Upper lobe of left lung (tissue), 6 donors: ENCODE data around the gene TMEM201. TPM values are rescaled to one million over a fixed set of nuclear protein-coding genes. Genes with fewer than 3 reads are reported as not detected.

Experiments used
- ATAC-seq, 2 donors: fragments of 200-7000 bp; cut with Tn5 transposase; one replicate each; pipeline ENCODE4 v1.9.1; 2022; ENCODE audit warnings: mild to moderate bottlenecking in 2 of 2, moderate library complexity in 2 of 2; ENCODE audit not compliant: low FRiP score in 2 of 2
- DNase-seq, 2 donors: peaks; one replicate each; pipeline ENCODE4 v3.0.0-alpha.2; 2019 to 2020
- H3K27ac ChIP-seq, 4 donors: fragments of 200-600 bp; sonication (generic); one replicate each; pipeline ENCODE4 v1.5.1; 2016 to 2019
- H3K27me3 ChIP-seq, 4 donors: fragments of 200-600 bp; sonication (generic); one replicate each; pipeline ENCODE4 v1.5.1; 2017 to 2019
- H3K36me3 ChIP-seq, 4 donors: fragments of 200-600 bp; sonication (generic); one replicate each; pipeline ENCODE4 v1.5.1; 2016 to 2019
- H3K4me1 ChIP-seq, 4 donors: fragments of 200-600 bp; sonication (generic); one replicate each; pipeline ENCODE4 v1.5.1; 2018 to 2019
- H3K4me3 ChIP-seq, 4 donors: fragments of 200-600 bp; sonication (generic); one replicate each; pipeline ENCODE4 v1.5.1; 2017 to 2019; ENCODE audit warnings: mild to moderate bottlenecking in 2 of 4, moderate library complexity in 1 of 4
- H3K9me3 ChIP-seq, 4 donors: fragments of 200-600 bp; sonication (generic); one replicate each; pipeline ENCODE4 v1.5.1; 2018 to 2019
- EP300 ChIP-seq, 4 donors: sonication (generic); formaldehyde crosslinking; IDR thresholded peaks; one replicate each; pipeline ENCODE4 v1.5.1; 2017; ENCODE audit warnings: antibody characterized with exemption in 4 of 4, control low read depth in 2 of 4
- POLR2A ChIP-seq, 4 donors: fragments of 450-650 bp; IDR thresholded peaks; one replicate each; pipeline ENCODE4 v1.5.1; 2016 to 2017; ENCODE audit warnings: antibody characterized with exemption in 4 of 4, mild to moderate bottlenecking in 2 of 4
- POLR2AphosphoS5 ChIP-seq, 2 donors: sonication (generic); formaldehyde crosslinking; IDR thresholded peaks; one replicate each; pipeline ENCODE4 v1.5.1; 2017; ENCODE audit warnings: antibody characterized with exemption in 2 of 2
- WGBS, 2 donors: methylation state at CpG; one replicate each; pipeline ENCODE4 v1.1.5; 2017 to 2018; 5-methylcytosine and 5-hydroxymethylcytosine counted together
- total RNA-seq, 6 donors: library from RNA; depleted of rRNA in 4 of 6; stranded (reverse); fragments of >200 nt in 4 of 6; gene quantifications; one replicate each; pipeline versions ENCODE4 v1.1.0 to v1.2.1, GENCODE V29; 2016 to 2021
- TF ChIP-seq, protein P1 (sequence below), 6 experiments: fragments of 450-650 bp in 4 of 6; fragments of 200-600 bp in 2 of 6; sonication (generic) in 2 of 6; IDR thresholded peaks; one replicate each; pipeline ENCODE4 v1.5.1; 2016 to 2019; ENCODE audit warnings: antibody characterized with exemption in 6 of 6
- donor health status: DM: no; HTN: no; CAD: no; lungs with moderate emphysema.
- donor health status: DM: no; HTN: yes; CAD: no; lungs with severe emphysema.

Gene TMEM201
- total RNA-seq, 6 donors from 2014 or later, result 6.2 to 12.0 (median 8.1) TPM

DNA sequence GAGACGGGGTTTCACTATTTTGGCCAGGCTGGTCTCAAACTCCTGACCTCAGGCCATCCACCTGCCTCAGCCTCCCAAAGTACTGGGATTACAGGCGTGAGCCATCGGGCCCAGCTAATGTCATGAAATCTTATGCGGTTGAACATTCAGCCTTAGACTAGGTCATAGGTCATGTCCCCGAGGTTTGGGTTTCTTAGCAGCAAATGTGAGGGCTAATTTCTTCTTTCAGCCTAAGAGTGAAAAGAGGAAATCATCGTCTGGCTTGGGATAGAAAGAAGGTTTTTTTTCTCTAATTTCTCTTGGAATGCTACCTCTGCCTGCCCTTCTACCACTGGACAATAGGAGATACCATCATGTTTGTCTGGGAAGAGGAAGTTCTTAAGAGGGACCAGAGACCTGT, 44.8 kb downstream of the TMEM201 start:
- Histone ChIP-seq H3K4me3 (no peak overlapping the region), H3K27me3 (no peaks in the 10 kb centered on the region), H3K9me3 (no peaks in the 10 kb centered on the region), H3K27ac (no peak overlapping the region), H3K4me1 (peaks cover 0 to 7% (median 3%) of the 10 kb centered on the region in 4 donors), H3K36me3 (no peaks in the 10 kb centered on the region)
- 75 to 81% methylated on average over 6 of the region's 6 CpGs for WGBS, 2 donors
- no peak for TF ChIP-seq POLR2AphosphoS5 (IDR thresholded peaks at IDR 0.05)
- TF ChIP-seq EP300 (IDR thresholded peaks at IDR 0.05), result no peak
- TF ChIP-seq, protein P1, sequence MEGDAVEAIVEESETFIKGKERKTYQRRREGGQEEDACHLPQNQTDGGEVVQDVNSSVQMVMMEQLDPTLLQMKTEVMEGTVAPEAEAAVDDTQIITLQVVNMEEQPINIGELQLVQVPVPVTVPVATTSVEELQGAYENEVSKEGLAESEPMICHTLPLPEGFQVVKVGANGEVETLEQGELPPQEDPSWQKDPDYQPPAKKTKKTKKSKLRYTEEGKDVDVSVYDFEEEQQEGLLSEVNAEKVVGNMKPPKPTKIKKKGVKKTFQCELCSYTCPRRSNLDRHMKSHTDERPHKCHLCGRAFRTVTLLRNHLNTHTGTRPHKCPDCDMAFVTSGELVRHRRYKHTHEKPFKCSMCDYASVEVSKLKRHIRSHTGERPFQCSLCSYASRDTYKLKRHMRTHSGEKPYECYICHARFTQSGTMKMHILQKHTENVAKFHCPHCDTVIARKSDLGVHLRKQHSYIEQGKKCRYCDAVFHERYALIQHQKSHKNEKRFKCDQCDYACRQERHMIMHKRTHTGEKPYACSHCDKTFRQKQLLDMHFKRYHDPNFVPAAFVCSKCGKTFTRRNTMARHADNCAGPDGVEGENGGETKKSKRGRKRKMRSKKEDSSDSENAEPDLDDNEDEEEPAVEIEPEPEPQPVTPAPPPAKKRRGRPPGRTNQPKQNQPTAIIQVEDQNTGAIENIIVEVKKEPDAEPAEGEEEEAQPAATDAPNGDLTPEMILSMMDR (IDR thresholded peaks at IDR 0.05), result no peak
- TF ChIP-seq POLR2A (IDR thresholded peaks at IDR 0.05), result no peak
- ATAC-seq (no peak), DNase-seq (no peak)

DNA sequence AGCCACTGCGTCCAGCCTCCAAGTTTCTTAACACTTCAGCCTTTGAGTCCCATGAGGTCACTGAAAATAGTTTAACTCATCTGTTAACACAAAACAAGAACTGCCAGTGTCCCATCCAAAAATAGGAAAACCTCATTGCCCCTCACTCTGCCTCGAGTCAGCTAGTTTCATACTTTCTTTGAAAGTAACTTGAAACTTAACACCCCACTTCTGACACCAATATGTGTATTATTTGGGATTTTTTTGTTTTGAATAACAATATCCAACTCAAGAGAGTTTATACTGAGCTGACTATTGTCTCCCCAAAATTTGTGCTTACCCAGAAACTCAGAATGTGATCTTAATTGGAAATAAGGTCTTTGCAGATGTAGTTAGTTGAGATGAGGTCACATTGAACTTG, 45.9 kb downstream of the TMEM201 start:
- H3K27ac ChIP-seq, result no peak overlapping the region
- DNase-seq (no peak), ATAC-seq (no peak)
- H3K4me3 ChIP-seq, result no peak overlapping the region
- WGBS, 2 donors, result 84 to 88% methylated on average over 2 of the region's 2 CpGs
- no peaks in the 10 kb centered on the region for H3K36me3 ChIP-seq
- TF ChIP-seq POLR2AphosphoS5 (IDR thresholded peaks at IDR 0.05), result no peak
- H3K4me1 ChIP-seq, result peaks cover 0 to 7% (median 0%) of the 10 kb centered on the region in 4 donors
- H3K27me3 ChIP-seq, result no peaks in the 10 kb centered on the region
- H3K9me3 ChIP-seq, result no peaks in the 10 kb centered on the region

DNA sequence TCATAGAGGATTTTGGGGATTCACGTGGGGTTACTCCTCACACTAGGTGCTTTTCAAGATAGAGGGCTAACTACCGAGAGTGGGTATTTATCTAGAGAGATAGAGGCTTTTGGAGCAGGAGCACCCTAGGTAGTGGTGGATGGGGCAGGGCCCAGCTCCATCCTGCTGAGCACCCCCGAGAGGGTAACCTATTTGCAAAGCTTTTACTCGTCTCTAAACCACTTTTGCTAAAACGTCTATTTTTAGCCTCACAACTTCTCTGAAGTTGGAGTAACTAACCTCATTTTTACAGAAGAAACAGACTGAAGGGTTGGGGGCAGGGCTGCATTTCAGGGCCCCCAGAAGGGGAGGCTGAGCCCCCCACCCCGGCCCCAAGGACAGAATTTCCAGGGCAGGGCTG, 50.5 kb downstream of the TMEM201 start:
- H3K27me3 ChIP-seq, result no peaks in the 10 kb centered on the region
- ATAC-seq, result no peak
- H3K4me3 ChIP-seq, result no peak overlapping the region
- H3K9me3 ChIP-seq, result no peaks in the 10 kb centered on the region
- H3K4me1 ChIP-seq, result peaks cover 0 to 10% (median 2%) of the 10 kb centered on the region in 4 donors
- no peak for DNase-seq
- no peaks in the 10 kb centered on the region for H3K36me3 ChIP-seq
- H3K27ac ChIP-seq, result no peak overlapping the region
- TF ChIP-seq EP300 (IDR thresholded peaks at IDR 0.05), result no peak
- TF ChIP-seq POLR2A (IDR thresholded peaks at IDR 0.05), result no peak
- TF ChIP-seq POLR2AphosphoS5 (IDR thresholded peaks at IDR 0.05), result no peak
- TF ChIP-seq, protein P1 (IDR thresholded peaks at IDR 0.05), result no peak
- 66 to 71% methylated on average over 6 of the region's 6 CpGs for WGBS, 2 donors

DNA sequence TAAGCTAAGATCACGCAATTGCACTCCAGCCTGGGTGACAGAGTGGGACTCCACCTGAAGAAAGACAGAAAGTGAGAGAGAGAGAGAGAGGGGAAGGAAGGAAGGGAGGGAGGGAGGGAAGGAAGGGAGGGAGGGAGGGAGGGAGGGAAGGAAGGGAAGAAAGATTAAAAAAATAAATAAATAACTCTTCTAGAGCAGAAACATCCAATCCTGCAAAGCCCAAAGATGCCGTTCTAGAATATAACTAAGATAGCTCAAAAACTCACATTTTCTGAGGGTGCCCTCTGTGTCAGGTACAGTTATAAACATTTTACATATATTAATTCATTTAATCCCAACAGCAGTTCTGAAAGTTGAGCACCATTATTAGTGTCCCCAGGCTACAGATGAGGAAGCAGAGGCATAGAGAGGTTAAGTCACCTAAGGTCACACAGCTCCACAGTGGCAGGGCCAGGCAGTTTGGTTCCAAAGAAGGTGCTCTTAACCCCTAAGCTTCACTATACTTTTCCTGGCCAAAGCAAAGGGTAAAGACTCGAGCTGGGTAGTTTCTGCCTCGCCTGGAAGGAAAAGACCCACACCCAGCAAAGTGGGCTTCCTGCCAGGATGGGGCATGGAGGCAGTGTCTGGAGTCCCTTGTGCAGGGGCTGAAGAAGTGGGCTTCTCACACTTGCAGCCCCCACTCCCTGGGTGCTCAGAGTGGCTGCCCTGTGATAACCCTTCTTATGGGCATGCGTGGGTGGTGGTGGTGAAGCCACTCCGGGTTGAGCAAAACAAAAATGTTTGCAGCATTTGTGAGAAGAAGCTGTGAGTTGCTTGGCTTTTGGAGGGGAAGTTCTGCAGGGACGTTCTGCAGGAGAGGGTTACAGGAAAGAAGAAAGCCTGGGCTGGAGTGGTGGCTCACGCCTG, 54.9 kb downstream of the TMEM201 start:
- DNase-seq (no peak), ATAC-seq (peak in 1 of 2 donors; percentile 35)
- Histone ChIP-seq H3K27me3 (no peaks in the 10 kb centered on the region), H3K36me3 (no peaks in the 10 kb centered on the region), H3K9me3 (no peaks in the 10 kb centered on the region), H3K4me1 (peaks cover 0 to 13% (median 2%) of the 10 kb centered on the region in 4 donors), H3K27ac (peak overlapping the region in 3 of 4 donors; percentile 19 to 72 (median 35)), H3K4me3 (no peak overlapping the region)
- WGBS, 2 donors, result 45 to 60% methylated on average over 8 of the region's 8 CpGs
- TF ChIP-seq EP300 (IDR thresholded peaks at IDR 0.05), result no peak
- TF ChIP-seq, protein P1 (IDR thresholded peaks at IDR 0.05), result no peak
- TF ChIP-seq POLR2A (IDR thresholded peaks at IDR 0.05), result no peak
- TF ChIP-seq POLR2AphosphoS5 (IDR thresholded peaks at IDR 0.05), result no peak

DNA sequence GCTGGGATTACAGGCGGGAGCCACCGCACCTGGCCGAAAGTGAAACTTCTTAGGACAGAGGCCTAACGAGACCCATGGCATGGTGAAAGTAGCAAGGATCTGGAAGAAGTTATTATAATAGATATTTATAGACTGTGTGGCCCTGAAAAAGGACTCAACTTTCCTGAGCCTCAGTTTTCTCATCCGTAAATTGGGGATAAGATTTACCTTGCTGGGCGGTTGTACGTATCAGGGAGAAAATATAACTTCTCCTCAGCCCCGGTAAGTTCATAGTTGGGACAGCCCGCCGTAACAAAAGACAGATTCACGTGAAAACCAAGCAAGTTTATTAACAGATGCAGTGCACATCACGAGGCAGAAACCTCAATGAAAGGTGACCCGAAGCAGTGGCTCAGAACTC, 57.3 kb downstream of the TMEM201 start:
- no peak overlapping the region for H3K4me3 ChIP-seq
- H3K9me3 ChIP-seq, result no peaks in the 10 kb centered on the region
- H3K27ac ChIP-seq, result no peak overlapping the region
- peaks cover 0 to under 1% (median 0%) of the 10 kb centered on the region in 4 donors for H3K27me3 ChIP-seq
- 94 to 96% methylated on average over 13 of the region's 13 CpGs for WGBS, 2 donors
- TF ChIP-seq POLR2AphosphoS5 (IDR thresholded peaks at IDR 0.05) (no peak), EP300 (IDR thresholded peaks at IDR 0.05) (no peak), POLR2A (IDR thresholded peaks at IDR 0.05) (no peak)
- TF ChIP-seq, protein P1 (IDR thresholded peaks at IDR 0.05), result no peak
- no peak for DNase-seq
- H3K36me3 ChIP-seq, result no peaks in the 10 kb centered on the region
- ATAC-seq, result no peak
- H3K4me1 ChIP-seq, result peaks cover 0 to 18% (median 4%) of the 10 kb centered on the region in 4 donors
